ENCODE results near the gene MBLAC2. TPM values are rescaled to one million over a fixed set of nuclear protein-coding genes. Genes with fewer than 3 reads are reported as not detected.

The MBLAC2 gene
- 4.2 and 4.6 TPM in 2 replicates for total RNA-seq

DNA sequence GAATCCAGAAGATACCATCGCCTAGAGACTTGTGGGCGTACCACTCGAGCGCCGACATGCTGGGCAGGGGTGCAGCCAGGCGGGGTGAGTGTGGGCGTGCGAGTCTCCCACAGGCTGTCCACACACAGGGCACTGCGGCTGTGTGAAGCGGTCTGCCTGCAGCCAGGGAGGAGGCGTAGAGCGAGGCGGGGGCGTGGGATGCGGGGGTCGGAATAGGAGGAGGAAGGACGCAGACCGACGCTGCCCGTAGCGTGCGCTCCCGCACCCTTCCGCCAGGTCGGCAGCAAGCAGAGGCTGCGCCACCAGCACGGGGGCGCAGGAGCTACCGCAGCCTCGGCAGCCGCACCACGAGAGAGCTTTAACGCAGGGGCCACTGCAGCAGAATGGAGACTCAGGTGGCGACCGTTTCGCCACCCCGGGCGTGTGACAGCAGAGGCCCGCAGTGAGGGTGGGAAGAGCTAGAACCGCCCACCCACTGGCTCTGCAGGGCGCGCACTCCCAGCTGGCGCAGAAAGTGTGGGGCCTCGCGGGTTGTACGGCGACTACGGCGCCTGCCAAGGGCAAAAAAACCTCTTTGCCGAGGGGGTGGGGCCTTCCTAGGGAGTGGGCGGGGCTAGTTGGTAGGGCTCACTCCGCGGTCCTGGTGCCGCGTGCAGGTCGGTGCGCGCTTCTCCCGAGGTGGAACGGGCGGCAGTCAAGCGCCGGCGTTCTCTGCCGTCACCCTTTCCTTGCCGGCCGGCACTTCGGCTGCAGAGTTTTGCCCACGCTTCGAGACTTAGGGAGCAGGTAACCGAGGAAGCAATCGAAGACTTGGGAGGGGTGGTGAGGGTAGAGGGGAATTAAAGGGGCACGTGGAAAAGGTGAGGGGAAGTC lies at the start of gene MBLAC2, which contains the start of gene POLR3G:
Gene MBLAC2, minus strand, starts transcription at position 537 of the 873 bp plus-strand sequence. Its CDS starts 479 bp downstream, at position 58.
Gene POLR3G, plus strand, starts transcription at position 630 of the 873 bp plus-strand sequence. CDS start 10,704 bp downstream, outside the sequence.

DNA sequence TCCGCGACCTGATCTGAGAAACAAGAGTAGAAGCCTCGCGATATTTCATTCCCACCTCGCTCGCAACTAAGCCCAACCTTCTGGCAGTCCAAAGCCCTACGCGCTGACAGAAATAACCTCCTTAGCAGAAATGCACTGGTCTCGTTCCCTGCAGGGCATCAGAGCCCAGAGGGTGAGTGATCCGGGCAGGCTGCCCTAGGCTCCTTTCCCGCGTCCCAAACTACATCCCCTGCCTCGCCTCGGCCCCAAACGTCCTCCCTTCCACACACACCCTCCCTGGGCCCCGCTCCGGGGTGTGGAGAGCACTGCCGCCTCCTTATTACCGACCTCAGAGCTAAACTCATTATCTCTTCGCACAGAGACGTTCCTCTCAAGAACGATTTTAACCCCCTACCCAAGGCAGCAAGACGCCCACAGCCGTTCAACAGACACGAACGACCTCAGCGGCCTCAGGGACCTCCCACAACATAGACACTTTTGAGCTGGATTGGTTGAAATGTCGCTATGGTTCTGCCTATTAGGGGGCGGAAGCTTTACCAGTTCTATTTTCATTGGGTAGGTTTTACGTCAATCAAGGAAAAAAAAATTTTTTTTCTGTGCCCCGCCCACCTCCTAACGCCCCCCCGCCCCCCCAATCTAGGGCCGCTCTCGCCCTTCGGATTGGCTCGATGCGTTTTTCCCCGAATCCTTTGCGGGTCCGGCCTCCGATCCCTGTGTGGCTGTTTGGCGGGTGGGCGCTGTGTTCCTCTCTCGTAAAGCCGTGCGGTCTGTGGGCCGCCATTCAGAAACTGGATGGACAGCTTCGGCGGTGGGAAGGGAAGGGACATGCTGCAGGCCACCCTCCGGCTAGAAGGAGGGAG lies 65.0 kb downstream of the MBLAC2 start, which contains the start of gene CETN3:
Gene CETN3, minus strand, starts transcription at position 439 of the 860 bp plus-strand sequence. Its CDS starts 95 bp downstream, at position 344.

Other genes with a start within 250 kb of the MBLAC2 start
- 11.3 and 15.2 TPM in 2 replicates for gene CETN3, start 65.0 kb downstream of the MBLAC2 start, total RNA-seq
- gene POLR3G, start 93 bp upstream of the MBLAC2 start, total RNA-seq, result 3.4 and 6.3 TPM in 2 replicates
- 7.6 and 12.1 TPM in 2 replicates for gene LYSMD3, start 54.8 kb upstream of the MBLAC2 start, total RNA-seq
- gene ADGRV1, start 84.0 kb upstream of the MBLAC2 start, total RNA-seq, result not detected in 2 replicates